Retinal pigment epithelial cell (primary cell): ENCODE data around the gene OLIG1.

Experiments used
- DNase-seq: peaks from one replicate; pipeline ENCODE4 v3.0.0-alpha.2; 2010; ENCODE audit warnings: low read depth
- H3K4me3 ChIP-seq: 2 replicates; pipeline ENCODE4 v1.5.1; 2011; ENCODE audit warnings: mild to moderate bottlenecking, low read length, control low read depth, moderate library complexity
- TF ChIP-seq, protein P1 (sequence below): conservative IDR thresholded peaks from 2 replicates; pipeline ENCODE4 v1.5.1; 2011; ENCODE audit warnings: low read depth, low read length, control low read depth, inconsistent platforms

The OLIG1 gene

DNA sequence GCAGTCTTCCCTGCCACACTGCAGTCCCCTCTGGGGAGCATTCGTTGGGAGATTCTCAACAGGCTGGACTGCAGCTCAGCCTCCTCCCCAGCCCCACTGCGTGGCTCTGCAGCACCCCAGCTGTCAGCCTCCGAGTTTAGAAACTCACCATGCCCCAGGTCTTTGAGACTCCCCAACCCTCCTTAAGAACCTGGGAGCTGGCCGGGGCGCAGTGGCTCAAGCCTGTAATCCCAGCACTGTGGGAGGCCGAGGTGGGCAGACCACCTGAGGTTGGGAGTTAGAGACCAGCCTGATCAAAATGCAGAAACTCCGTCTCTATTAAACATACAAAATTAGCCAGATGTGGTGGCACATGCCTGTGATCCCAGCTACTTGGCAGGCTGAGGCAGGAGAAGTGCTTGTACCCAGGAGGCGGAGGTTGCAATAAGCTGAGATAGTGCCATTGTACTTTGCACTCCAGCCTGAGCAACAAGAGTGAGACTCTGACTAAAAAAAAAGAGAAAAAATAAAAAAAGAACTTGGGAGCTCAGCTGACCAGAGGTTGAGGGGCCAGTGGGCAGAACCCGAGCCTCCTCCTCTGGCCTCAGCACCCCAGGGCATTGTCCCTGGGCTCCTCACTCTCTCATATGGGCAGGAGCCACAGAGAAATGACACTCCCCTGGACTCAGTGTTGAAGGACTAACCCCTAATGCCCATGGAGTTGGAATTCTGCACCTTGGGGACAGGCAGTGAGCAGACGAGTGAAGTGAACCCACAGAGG, 38.6 kb upstream of the OLIG1 start:
- no peak overlapping the region for H3K4me3 ChIP-seq
- no peak for DNase-seq
- TF ChIP-seq, protein P1, sequence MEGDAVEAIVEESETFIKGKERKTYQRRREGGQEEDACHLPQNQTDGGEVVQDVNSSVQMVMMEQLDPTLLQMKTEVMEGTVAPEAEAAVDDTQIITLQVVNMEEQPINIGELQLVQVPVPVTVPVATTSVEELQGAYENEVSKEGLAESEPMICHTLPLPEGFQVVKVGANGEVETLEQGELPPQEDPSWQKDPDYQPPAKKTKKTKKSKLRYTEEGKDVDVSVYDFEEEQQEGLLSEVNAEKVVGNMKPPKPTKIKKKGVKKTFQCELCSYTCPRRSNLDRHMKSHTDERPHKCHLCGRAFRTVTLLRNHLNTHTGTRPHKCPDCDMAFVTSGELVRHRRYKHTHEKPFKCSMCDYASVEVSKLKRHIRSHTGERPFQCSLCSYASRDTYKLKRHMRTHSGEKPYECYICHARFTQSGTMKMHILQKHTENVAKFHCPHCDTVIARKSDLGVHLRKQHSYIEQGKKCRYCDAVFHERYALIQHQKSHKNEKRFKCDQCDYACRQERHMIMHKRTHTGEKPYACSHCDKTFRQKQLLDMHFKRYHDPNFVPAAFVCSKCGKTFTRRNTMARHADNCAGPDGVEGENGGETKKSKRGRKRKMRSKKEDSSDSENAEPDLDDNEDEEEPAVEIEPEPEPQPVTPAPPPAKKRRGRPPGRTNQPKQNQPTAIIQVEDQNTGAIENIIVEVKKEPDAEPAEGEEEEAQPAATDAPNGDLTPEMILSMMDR = no peak

DNA sequence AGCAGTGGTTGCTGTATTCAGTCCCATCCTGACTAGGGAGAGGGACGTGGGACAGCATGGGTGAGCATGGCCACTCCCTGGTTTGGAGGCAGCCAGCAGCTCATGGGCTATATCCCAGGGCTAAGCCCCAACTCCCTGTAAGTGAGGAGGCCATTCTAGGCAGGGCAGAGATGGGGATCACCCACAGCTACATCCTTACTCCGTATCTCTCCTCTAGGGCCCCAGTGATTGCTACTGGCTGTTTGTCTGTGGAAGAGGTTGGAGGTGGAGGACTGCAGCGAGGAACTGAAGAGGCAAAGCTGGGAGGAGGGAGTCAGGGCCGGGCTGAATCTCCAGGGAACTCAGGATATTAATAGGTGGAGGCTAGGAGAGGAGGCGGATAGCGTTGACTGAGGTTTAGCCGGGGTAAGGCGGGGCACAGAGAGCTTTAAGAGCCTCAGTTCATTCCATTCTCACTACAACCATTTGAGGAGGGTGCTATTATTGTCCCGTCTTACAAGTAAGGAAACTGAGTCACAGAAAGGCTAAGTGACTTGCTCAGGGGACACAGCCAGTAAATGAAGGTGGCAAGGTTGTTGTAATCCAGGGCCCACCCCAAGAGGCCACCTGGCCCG, 37.4 kb upstream of the OLIG1 start:
- no peak for DNase-seq
- TF ChIP-seq, protein P1 = no peak
- H3K4me3 ChIP-seq = no peak overlapping the region

DNA sequence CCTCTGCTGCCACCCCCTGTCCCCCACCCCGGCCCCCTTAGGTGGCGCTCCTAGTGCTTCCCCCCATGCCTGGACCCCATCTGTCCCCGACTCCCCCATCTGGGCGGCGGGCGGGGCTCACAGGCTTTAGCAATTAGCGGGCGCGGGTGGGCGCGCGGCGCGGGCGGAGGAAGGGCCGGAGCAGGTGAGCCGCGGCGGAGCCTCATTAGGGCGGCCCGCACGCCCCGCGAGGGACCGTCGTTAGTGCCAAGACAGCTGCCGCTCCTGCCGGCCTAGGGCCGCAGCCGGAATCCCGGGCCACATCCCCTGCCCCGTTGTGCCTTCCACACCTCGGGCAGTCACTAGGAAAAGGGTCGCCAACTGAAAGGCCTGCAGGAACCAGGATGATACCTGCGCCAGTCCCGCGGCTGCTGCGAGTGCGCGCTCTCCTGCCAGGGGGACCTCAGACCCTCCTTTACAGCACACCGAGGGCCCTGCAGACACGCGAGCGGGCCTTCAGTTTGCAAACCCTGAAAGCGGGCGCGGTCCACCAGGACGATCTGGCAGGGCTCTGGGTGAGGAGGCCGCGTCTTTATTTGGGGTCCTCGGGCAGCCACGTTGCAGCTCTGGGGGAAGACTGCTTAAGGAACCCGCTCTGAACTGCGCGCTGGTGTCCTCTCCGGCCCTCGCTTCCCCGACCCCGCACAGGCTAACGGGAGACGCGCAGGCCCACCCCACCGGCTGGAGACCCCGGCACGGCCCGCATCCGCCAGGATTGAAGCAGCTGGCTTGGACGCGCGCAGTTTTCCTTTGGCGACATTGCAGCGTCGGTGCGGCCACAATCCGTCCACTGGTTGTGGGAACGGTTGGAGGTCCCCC, 36.6 kb upstream of the OLIG1 start:
- TF ChIP-seq, protein P1 = no peak

DNA sequence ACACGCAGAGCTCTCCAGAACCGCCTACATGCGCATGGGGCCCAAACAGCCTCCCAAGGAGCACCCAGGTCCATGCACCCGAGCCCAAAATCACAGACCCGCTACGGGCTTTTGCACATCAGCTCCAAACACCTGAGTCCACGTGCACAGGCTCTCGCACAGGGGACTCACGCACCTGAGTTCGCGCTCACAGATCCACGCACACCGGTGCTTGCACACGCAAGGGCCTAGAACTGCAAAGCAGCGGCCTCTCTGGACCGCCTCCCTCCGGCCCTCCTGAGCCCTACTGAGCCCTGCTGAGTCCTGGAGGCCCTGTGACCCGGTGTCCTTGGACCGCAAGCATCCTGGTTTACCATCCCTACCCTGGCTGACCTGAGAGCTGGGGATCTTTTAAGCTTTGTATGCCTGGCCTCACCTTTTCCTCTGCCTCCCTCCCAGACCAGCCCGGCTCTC, 36.0 kb upstream of the OLIG1 start:
- no peak for DNase-seq
- no peak overlapping the region for H3K4me3 ChIP-seq
- TF ChIP-seq, protein P1 = no peak

More for the DNA sequence above, 36.6 kb upstream of the OLIG1 start:
- no peak overlapping the region for H3K4me3 ChIP-seq
- DNase-seq = no peak

DNA sequence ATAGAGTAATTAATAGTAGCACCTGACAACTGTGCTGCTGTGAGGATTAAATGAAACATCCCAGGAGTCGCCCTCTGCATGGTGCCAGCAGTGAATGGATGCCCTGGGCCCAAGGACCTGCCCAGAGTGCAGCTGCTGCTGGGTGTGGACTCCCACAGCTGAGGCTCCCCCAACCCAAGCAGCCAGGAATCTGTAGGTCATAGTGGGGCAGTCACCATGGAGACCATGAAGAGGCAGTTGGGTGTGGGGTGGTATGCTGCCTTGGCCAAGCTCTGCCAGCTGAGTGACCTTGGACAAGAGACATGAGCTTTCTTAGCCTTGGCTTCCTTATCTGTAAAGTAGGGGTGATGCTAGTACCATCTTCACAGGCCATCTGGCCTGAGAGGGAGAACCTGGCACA, 34.8 kb upstream of the OLIG1 start:
- H3K4me3 ChIP-seq = no peak overlapping the region
- TF ChIP-seq, protein P1 = no peak
- no peak for DNase-seq

DNA sequence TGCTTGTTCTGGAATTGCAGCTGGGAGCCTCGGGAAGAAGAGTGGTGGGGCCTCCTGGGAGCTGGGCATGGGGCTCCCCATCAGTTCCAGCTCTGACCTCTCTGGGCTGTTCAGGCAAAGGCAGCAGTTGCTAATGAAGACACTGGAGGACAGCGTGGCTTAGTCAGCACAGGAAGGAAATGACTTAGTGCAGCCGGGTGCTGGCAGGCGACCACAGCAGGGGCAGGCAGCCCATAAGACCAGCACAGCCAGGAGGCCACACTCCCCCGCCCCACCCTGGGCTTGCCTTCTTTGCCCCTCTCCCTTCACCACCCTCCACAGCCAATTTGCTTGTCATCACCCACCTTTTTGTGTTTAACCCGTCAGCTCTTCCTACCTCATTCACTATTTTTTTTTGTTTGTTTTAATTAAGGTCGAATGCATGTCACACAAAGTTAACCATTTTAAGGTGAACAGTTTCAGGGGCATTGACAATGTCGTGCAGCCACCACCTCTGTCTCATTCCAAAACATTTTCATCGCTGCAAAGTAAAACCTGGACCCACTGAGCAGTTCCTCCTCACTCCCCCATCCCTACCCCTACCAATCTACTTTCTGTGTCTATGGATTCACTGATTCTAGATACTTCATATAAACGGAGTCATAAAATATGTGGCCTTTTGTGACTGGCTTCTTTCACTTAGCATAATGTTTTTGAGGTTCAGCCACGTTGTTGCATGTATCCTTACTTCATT, 33.3 kb upstream of the OLIG1 start:
- H3K4me3 ChIP-seq = no peak overlapping the region
- TF ChIP-seq, protein P1 = no peak
- DNase-seq = no peak
